NCI-H345 treated with DMSO at 0.1 percent for 48 hours (cell line): ENCODE measurements around the gene TIMM50.
A peak's percentile ranks its signal among the peaks of the same experiment; 100 is the strongest.
"Not testable (repeated sequence)": the region's sequence is repeated elsewhere in the genome, so short reads cannot be mapped to it uniquely, and the experiment has no call there.

Source experiments
- DNase-seq: peaks from one replicate; lab custom pipeline; 2025; ENCODE audit not compliant: unreplicated experiment; lab: John Stamatoyannopoulos, UW

The TIMM50 gene

GRCh38 chr19:39480337-39481228 is at the start of gene TIMM50:
TIMM50 (plus strand) TSS chr19:39480838; CDS start chr19:39480854, 16 bp downstream.
- peak; percentile 99 for DNase-seq

- DNase-seq = no peak
These were observed 48.0 kb upstream of the TIMM50 start for GRCh38 chr19:39432677-39433025.

GRCh38 chr19:39433480-39434079 is 47.1 kb upstream of the TIMM50 start:
- DNase-seq = no peak

- DNase-seq = no peak
These were observed 46.2 kb upstream of the TIMM50 start for GRCh38 chr19:39434123-39435076.

GRCh38 chr19:39435499-39436349 is 44.9 kb upstream of the TIMM50 start, which contains the start of gene RPS16:
RPS16 (minus strand) TSS chr19:39435949; CDS start chr19:39435895, 54 bp downstream.
- DNase-seq = peak; percentile 100

GRCh38 chr19:39436350-39436716 is 44.3 kb upstream of the TIMM50 start:
- DNase-seq = no peak

GRCh38 chr19:39438270-39438934 is 42.2 kb upstream of the TIMM50 start:
- DNase-seq = no peak

- DNase-seq = peak; percentile 26
These were observed 35.9 kb upstream of the TIMM50 start for GRCh38 chr19:39444598-39445195.

GRCh38 chr19:39445196-39446111 is 35.2 kb upstream of the TIMM50 start, which contains the start of gene SUPT5H:
SUPT5H (plus strand) TSS chr19:39445582; CDS start chr19:39445891, 309 bp downstream.
- peak; percentile 100 for DNase-seq

GRCh38 chr19:39446365-39447084 is 34.1 kb upstream of the TIMM50 start:
- DNase-seq = no peak

GRCh38 chr19:39448271-39448670 is 32.4 kb upstream of the TIMM50 start:
- no peak for DNase-seq

GRCh38 chr19:39449116-39449797 is 31.4 kb upstream of the TIMM50 start:
- no peak for DNase-seq

GRCh38 chr19:39451257-39451656 is 29.4 kb upstream of the TIMM50 start:
- DNase-seq = not testable (repeated sequence)

GRCh38 chr19:39463403-39463802 is 17.2 kb upstream of the TIMM50 start:
- DNase-seq = no peak

GRCh38 chr19:39465956-39466747 is 14.5 kb upstream of the TIMM50 start:
- no peak for DNase-seq

GRCh38 chr19:39467941-39468340 is 12.7 kb upstream of the TIMM50 start:
- no peak for DNase-seq
